Kidney epithelial cell (primary cell): ENCODE measurements around the gene PHYH. TPM values are rescaled to one million over a fixed set of nuclear protein-coding genes. Genes with fewer than 3 reads are reported as not detected.
"Not testable (repeated sequence)": the region's sequence is repeated elsewhere in the genome, so short reads cannot be mapped to it uniquely, and the experiment has no call there.

ENCODE experiments used
- DNase-seq: peaks from one replicate; pipeline ENCODE4 v3.0.0-alpha.2; 2010; ENCODE audit warnings: low read depth
- H3K27me3 ChIP-seq: 2 replicates; pipeline ENCODE4 v1.6.0; 2011; ENCODE audit warnings: low read length; ENCODE audit not compliant: control insufficient read depth, insufficient read depth
- H3K36me3 ChIP-seq: 2 replicates; pipeline ENCODE4 v1.5.1; 2011; ENCODE audit warnings: low read length; ENCODE audit not compliant: control insufficient read depth, insufficient read depth
- H3K4me3 ChIP-seq: 2 replicates; pipeline ENCODE4 v1.5.1; 2011; ENCODE audit warnings: low read depth, mild to moderate bottlenecking, control low read depth, low read length
- CTCF ChIP-seq: IDR thresholded peaks from 2 replicates; pipeline ENCODE4 v1.5.1; 2011; ENCODE audit warnings: mild to moderate bottlenecking, moderate library complexity, low read length, control low read depth, inconsistent platforms; ENCODE audit not compliant: insufficient read depth, poor library complexity, severe bottlenecking
- total RNA-seq: library from RNA; depleted of rRNA; stranded (reverse); fragments of >200 nt; gene quantifications from 2 replicates; pipeline ENCODE4 v1.2.3, GENCODE V29; 2015

PHYH gene
- total RNA-seq, 1 donor from 2014 or later: 15.8 TPM

- TF ChIP-seq CTCF: no peak
- no peaks in the 10 kb centered on the region for H3K36me3 ChIP-seq
- H3K27me3 ChIP-seq: peaks cover 2% of the 10 kb centered on the region
- H3K4me3 ChIP-seq: no peak overlapping the region
- no peak for DNase-seq
Observed at GRCh38 chr10:13241613-13242012, 58.3 kb downstream of the PHYH start.

- Histone ChIP-seq H3K4me3 (no peak overlapping the region), H3K36me3 (no peaks in the 10 kb centered on the region), H3K27me3 (peaks cover 2% of the 10 kb centered on the region)
- no peak for DNase-seq
- no peak for TF ChIP-seq CTCF
Observed at GRCh38 chr10:13239923-13240322, 59.9 kb downstream of the PHYH start.

- no peak for TF ChIP-seq CTCF
Observed at GRCh38 chr10:13238271-13239077, 61.4 kb downstream of the PHYH start.

GRCh38 chr10:13236638-13237037 is 63.2 kb downstream of the PHYH start:
- H3K36me3 ChIP-seq: no peaks in the 10 kb centered on the region
- no peak for DNase-seq
- TF ChIP-seq CTCF: no peak
- no peak overlapping the region for H3K4me3 ChIP-seq
- no peaks in the 10 kb centered on the region for H3K27me3 ChIP-seq

More at GRCh38 chr10:13238271-13239077, 61.4 kb downstream of the PHYH start:
- no peaks in the 10 kb centered on the region for H3K36me3 ChIP-seq
- H3K27me3 ChIP-seq: no peaks in the 10 kb centered on the region
- DNase-seq: no peak
- H3K4me3 ChIP-seq: no peak overlapping the region

GRCh38 chr10:13234736-13235135 is 65.1 kb downstream of the PHYH start:
- H3K27me3 ChIP-seq, H3K4me3 ChIP-seq, DNase-seq, H3K36me3 ChIP-seq: not testable (repeated sequence)

GRCh38 chr10:13234172-13234571 is 65.7 kb downstream of the PHYH start, which contains the start of gene UCMA:
UCMA (minus strand) TSS chr10:13234374; CDS start chr10:13234258, 116 bp downstream.
- no peak within 1 kb of the TSS for H3K4me3 ChIP-seq

More at GRCh38 chr10:13234172-13234571, 65.7 kb downstream of the PHYH start, which contains the start of gene UCMA:
- Histone ChIP-seq H3K36me3 (no peaks in the 10 kb centered on the region), H3K27me3 (no peaks in the 10 kb centered on the region)
- TF ChIP-seq CTCF: no peak
- no peak for DNase-seq
